Embryonic facial prominence (tissue), 1 donor: ENCODE data around the gene KLHL25.

Experiments
- DNase-seq: peaks from one replicate; pipeline ENCODE4 v3.0.0-alpha.2; 2016; ENCODE audit errors: extremely low spot score

Gene KLHL25

GRCh38 chr15:85760531-85761371 lies 34.0 kb downstream of the KLHL25 start:
- DNase-seq = no peak

GRCh38 chr15:85760049-85760448 lies 34.7 kb downstream of the KLHL25 start:
- no peak for DNase-seq

DNA sequence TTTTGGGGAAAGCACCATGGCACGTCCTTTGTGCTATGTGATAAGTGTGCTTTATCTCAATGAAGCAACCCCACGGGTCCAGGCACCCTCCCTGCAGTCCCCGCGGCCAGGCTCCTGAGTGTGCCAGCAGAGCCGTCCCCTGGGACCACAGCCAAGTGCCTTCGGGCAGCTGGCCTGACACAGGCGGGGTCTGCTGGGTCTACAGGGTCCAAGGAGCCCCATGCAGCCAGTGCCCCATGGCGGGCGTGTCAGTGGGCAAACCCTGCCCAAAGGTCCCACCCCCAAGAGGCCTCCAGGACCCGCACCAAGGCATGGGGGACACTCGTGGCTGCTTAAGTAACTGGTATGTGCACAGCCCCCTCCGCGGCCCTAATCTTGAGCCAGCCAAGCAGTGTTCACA lies 35.3 kb downstream of the KLHL25 start:
- DNase-seq = no peak

DNA sequence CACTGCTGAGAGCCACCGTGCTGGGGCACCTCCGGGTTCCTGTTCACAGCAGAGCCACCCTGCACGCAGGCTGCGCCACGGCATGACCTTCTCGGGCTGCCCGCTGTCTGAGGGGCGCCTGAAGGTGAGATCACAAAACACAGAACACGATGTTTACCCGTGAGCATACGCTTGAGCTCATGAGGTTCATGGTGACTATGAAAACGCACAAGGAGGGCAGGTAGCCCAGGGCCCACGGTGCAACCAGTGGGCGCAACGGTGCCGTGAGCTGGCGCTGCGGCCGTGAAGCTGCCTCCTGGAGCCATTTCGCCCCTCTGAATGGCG lies 36.1 kb downstream of the KLHL25 start:
- no peak for DNase-seq

- DNase-seq = no peak
Observed at GRCh38 chr15:85757939-85758654, 36.6 kb downstream of the KLHL25 start.

DNA sequence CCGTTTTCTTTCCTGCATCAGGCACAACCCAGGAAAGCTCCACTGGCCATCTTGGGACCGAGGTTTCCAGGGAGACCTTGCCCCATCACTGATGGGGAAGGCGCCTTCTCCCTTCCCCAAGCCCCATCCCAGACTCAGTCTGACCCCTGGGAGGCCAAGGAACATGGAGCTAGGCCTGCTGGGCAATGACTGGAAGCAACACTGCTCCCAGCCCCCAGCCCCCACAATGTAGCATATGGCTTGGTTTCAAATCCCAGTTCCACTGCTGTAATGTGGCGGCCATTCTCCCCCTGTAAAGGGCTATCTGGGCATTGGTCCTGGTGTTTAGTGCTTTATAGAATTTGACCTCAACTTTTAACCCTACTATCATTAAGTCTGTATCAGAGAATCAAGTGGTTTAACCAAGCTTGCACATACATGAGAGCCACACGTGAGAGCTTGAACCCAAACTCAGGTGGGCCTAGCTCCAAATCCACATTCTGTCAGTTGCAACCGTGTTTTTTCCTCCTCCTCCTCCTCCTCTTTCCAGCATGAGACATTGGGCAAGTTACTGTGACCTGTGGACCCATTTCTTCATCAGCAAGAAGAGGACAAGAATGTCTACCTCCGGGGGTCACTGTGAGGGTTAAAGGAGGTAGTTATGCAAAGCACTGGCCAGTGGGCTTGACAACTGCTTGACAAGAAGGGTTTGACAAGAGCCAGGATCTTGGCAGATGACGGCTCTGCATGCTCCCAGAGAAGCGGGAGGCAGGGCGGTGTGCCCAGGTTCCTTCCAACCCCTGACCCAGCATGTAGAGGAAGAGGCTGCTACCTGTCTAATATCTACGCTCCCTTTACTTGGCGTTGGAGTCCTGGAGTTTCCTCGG lies 37.4 kb downstream of the KLHL25 start:
- no peak for DNase-seq

- DNase-seq = no peak
Observed at GRCh38 chr15:85756411-85757072, 38.2 kb downstream of the KLHL25 start.

- DNase-seq = no peak
Observed at GRCh38 chr15:85755942-85756341, 38.8 kb downstream of the KLHL25 start.

DNA sequence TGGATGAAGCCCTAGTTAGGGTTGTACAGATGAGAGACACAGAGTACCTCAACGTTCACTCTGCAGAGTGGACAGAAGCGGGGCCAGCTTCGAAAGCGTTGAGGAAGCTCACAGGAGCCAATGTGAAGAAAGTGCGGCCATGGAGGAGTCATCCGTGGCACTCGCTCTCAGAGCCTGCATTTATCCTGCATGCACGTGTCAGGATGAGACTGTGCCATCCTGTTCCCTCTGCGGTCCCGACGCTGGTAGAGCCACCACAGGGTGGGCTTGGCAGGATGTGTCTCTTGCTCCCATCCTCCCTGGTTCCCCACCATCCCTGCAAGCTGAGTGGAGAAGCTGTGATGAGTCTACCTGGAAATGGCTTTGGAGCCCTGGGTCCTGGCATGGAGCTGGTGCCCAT lies 39.3 kb downstream of the KLHL25 start:
- no peak for DNase-seq

DNA sequence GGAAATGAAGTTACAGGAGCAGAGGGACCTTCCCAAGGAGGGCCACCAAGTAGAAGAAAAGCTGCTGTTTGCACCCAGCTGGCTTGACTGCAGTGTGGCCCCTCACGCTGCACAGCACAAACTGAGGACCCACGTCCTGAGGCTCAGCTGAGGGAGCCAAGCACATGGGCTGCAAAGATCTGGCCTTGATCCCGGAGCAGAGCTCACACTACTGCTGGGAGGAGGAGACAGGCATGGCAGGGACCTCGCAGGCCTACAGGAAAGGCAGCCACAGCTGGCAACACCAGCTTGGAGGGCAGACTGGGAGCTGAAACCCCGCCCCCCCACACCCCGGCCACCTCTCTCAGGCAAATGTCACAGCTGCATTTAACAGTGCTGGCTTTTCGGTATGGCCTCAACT lies 39.7 kb downstream of the KLHL25 start:
- no peak for DNase-seq

DNA sequence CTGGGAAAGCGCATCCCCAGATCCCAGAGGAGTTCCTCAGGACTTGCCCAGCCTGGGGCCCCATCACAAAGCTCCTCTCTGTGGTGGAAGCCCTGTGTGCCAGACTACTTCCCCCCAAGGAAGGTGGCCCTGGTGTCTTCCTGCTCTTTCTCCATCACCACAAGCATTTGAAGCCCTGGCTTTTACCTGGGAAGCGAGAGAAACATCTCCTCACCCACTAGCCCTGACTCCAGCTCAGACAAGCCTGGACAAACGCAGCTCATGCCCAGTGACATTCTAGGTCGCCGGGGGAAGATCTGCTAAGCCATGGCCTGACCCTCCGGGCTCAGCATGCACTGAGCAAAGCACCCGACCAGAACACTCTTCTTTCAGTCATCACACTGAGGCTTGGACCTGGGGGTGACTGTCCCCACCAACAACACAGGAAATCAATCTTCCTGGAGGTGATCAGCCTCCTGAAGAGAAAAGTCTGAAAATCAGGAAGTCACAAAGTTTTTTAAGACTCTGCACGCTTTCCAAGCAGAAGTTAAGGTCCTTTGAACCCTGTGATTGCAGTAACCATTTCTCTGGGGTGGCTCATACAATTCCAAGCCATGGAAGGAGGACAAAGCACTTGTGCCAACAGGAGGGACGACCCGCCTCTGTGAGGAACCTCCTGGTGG lies 40.8 kb downstream of the KLHL25 start:
- DNase-seq = no peak

DNA sequence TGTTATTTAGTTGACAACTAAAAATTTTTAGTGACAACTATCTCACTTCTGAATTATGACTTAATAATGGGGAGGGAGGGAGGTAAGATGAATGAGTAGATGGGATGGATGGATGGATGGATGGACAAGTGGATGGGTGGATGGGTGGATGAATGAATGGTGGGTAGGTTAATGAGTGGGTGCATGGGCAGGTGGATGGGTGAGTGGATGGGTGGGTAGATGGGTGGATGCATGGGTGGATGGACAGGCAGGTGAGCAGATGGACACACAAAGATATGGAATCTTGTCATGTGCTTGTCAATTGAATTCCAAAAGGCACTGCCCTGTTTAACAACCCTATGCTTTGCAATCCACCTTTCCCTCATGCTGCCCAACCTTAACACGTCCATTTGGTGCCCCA lies 41.5 kb downstream of the KLHL25 start:
- no peak for DNase-seq

DNA sequence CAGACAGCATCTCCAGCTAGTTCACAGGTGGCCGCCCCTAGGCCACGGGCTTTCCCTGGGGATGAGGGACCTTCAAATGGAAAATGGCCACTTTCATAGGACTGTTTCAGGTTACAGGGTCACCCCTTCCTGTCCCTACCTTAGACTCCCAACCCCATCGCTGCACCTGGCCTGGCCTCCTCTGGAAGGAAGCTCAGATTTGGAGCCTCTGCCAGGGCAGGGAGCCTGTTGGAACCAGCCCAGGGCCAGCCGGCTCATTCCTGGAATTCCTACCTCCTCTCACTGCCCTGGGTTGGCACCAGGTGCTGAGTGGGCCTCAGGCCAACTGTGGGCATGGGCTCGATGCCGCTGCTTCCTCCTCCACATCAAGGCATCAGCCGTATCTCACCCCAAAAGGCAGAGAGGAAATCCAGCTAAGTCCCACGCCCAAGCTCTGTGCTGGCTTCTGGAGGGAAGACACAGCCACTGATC lies 42.2 kb downstream of the KLHL25 start:
- DNase-seq = no peak

- DNase-seq = no peak
Observed at GRCh38 chr15:85752124-85752475, 42.6 kb downstream of the KLHL25 start.

DNA sequence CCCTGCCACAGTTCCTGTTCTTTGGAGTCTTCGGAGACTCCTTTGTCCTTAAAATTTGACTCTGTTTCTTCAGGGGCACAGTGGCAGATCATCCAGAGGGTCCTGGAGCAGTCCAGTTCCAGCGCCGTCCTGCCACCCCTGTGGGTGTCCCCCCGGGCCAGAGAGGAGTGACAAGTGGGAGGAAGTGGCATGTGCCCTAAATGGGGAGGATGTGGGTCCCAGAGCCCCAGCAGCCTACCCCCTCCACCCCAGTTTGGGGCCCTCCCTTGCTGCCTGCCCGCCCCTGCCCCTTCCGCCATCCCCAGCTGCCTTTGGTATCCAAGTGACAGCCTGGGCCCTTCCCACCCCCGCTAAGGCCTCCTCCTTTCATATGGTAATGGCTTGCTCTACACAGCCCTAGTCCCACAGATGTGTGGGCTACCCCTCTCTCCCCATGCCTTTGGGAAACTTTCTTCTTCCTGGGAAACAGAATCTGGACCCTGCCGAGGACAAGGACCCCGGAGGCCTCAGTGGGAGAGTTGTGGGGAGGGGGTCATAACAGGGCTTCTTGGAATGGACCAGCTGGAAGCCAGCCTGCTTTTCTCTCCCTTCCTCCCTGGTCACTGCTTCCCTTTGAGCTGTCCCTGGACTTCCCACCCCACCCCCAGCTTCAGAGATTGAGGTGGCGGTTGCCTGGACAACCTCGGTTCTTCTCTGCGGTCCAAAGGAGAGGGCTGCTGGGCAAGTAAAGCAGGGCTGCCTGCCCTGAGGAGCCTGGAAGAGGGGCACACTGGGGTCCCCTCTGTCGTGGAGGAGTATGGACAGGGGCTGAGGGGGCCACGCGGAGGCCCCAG lies 43.2 kb downstream of the KLHL25 start:
- no peak for DNase-seq

DNA sequence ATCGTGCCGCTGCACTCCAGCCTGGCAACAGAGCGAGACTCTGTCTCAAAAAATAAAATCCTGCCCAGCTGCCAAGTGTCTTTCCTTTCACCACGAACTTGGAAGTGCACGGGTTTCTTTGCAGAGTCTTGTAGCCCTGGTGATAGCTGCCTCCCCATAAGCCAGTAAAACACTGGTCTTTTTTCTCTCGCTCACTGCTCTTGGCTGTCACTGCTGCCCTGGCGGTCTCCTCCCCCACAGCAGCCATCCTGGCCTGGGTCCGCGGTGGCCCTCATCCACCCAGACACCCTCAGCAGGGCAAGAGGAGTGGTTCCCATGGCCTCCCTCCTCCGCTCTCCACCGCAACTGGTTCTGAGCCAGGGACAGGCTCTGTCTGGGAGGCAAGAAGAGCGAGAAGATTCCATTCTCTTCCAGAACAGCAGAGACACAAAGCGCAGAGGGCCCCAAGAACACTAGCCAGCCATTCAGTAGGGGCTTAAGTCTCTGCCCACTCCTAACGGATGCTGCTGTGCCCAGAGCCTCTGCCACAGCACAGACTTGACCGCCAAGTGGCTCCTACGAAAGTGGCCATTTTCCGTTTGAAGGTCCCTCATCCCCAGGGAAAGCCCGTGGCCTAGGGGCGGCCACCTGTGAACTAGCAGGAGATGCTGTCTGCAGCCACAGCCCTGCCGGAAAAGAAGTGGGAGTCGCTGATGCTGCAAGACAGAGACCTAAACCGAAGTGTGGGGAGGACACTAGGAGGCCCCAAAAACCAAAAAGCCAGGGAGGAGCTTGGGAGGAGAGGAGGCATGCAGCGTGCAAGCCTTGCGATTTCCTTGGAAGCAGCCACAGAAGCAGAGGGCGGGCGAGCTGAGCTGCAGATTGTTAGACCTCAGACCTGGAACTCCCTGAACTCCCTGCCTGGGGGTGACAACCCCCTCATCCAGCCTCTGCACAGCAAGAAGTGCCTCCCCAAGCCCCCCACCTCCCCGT lies 44.1 kb downstream of the KLHL25 start:
- no peak for DNase-seq

- no peak for DNase-seq
Observed at GRCh38 chr15:85749261-85750151, 45.2 kb downstream of the KLHL25 start.

DNA sequence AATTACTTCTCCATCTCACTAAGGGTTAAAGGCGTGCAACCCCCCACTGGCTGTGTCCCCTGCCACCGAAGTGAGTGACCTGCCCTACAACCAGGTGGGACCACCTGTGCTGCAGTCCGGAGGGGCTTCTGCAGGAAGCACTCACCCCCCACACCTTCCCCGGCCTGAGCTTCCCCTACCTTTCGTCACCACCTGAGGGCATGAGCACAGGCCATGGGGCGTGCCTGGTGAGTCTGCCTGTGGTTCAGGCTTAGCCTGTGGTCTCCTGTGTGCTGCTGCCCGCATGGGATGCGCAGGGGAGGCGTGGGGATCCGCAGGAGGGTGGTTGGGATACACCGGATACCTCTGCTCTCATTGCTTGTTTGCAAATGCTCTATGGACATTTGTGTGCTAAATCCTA lies 46.0 kb downstream of the KLHL25 start:
- DNase-seq = no peak
